A673 (cell line): ENCODE data around the gene HSPB1. TPM values are rescaled to one million over a fixed set of nuclear protein-coding genes. Genes with fewer than 3 reads are reported as not detected.
"Not testable (repeated sequence)": the region's sequence is repeated elsewhere in the genome, so short reads cannot be mapped to it uniquely, and the experiment has no call there.

ENCODE experiments used
- BruUV-seq: library from RNA; stranded (reverse); fragments of 400-500 nt; replicated peaks from 2 replicates; lab custom pipeline; 2021; lab: Mats Ljungman, UMichigan
- CTCF ChIA-PET: fragments of 300-600 bp; sonication (Branson Sonifier 250); formaldehyde crosslinking; loops from one replicate; lab custom pipeline; 2022; ENCODE audit warnings: antibody characterized with exemption; lab: Charles Lee
- POLR2A ChIA-PET: fragments of 300-600 bp; sonication (Branson Sonifier 250); formaldehyde crosslinking; loops from one replicate; lab custom pipeline; 2022; ENCODE audit warnings: antibody characterized with exemption; ENCODE audit not compliant: low non-redundant PET; lab: Charles Lee
- DNase-seq: peaks from one replicate; pipeline ENCODE4 v3.0.0-alpha.2; 2015; ENCODE audit warnings: low spot score
- H3K27ac ChIP-seq: fragments of 200-600 bp; sonication (generic); 2 replicates; pipeline ENCODE4 v1.5.1; 2016; ENCODE audit warnings: mixed run types, low read depth, mild to moderate bottlenecking, mixed read lengths, antibody characterized with exemption, low read length; ENCODE audit not compliant: poor library complexity, severe bottlenecking
- H3K27me3 ChIP-seq: fragments of 200-600 bp; sonication (generic); replicated peaks from 2 replicates; pipeline ENCODE4 v1.6.1; 2017; ENCODE audit warnings: mixed run types, low read depth, mild to moderate bottlenecking, mixed read lengths, antibody characterized with exemption, low read length; ENCODE audit not compliant: insufficient read depth, poor library complexity
- H3K36me3 ChIP-seq: fragments of 200-600 bp; sonication (generic); 2 replicates; pipeline ENCODE4 v1.6.1; 2016; ENCODE audit warnings: mixed run types, mild to moderate bottlenecking, mixed read lengths, antibody characterized with exemption, low read length; ENCODE audit not compliant: insufficient read depth, poor library complexity, severe bottlenecking
- H3K4me1 ChIP-seq: fragments of 200-600 bp; sonication (generic); 2 replicates; pipeline ENCODE4 v1.6.1; 2017; ENCODE audit warnings: mixed run types, mild to moderate bottlenecking, mixed read lengths, antibody characterized with exemption, low read length; ENCODE audit not compliant: insufficient read depth, poor library complexity, severe bottlenecking
- H3K4me3 ChIP-seq: fragments of 200-600 bp; sonication (generic); 2 replicates; pipeline ENCODE4 v1.5.1; 2016; ENCODE audit warnings: low read depth, mixed run types, mild to moderate bottlenecking, mixed read lengths, low read length; ENCODE audit not compliant: poor library complexity, severe bottlenecking
- H3K9me3 ChIP-seq: fragments of 200-600 bp; sonication (generic); 2 replicates; pipeline ENCODE4 v1.6.1; 2016; ENCODE audit warnings: mixed run types, low read depth, mild to moderate bottlenecking, mixed read lengths, antibody characterized with exemption, low read length; ENCODE audit not compliant: poor library complexity, severe bottlenecking
- EZH2 ChIP-seq: fragments of 200-600 bp; sonication (generic); IDR thresholded peaks from 2 replicates; pipeline ENCODE4 v1.6.1; 2017; ENCODE audit warnings: borderline replicate concordance, low read depth, mild to moderate bottlenecking, mixed read lengths, antibody characterized with exemption, low read length; ENCODE audit not compliant: poor library complexity, severe bottlenecking
- intact Hi-C: fragments of 100-400 bp; cut with micrococcal nuclease; formaldehyde crosslinking; loops from one replicate; pipeline ENCODE4 v1.10.0; 2022; ENCODE audit not compliant: unreplicated experiment
- total RNA-seq: library from RNA; stranded (reverse); gene quantifications from 2 replicates; pipeline ENCODE4 v1.2.3, GENCODE V29; 2021
- TF ChIP-seq, protein P1 (sequence below): fragments of 300-800, 200-600 bp; sonication (generic); conservative IDR thresholded peaks from 2 replicates; pipeline ENCODE4 v1.5.1; 2017; ENCODE audit warnings: low read depth, mild to moderate bottlenecking, antibody characterized with exemption, low read length, moderate library complexity, mixed read lengths

The HSPB1 gene
- total RNA-seq, 1 experiment from 2014 or later = 354 TPM

DNA sequence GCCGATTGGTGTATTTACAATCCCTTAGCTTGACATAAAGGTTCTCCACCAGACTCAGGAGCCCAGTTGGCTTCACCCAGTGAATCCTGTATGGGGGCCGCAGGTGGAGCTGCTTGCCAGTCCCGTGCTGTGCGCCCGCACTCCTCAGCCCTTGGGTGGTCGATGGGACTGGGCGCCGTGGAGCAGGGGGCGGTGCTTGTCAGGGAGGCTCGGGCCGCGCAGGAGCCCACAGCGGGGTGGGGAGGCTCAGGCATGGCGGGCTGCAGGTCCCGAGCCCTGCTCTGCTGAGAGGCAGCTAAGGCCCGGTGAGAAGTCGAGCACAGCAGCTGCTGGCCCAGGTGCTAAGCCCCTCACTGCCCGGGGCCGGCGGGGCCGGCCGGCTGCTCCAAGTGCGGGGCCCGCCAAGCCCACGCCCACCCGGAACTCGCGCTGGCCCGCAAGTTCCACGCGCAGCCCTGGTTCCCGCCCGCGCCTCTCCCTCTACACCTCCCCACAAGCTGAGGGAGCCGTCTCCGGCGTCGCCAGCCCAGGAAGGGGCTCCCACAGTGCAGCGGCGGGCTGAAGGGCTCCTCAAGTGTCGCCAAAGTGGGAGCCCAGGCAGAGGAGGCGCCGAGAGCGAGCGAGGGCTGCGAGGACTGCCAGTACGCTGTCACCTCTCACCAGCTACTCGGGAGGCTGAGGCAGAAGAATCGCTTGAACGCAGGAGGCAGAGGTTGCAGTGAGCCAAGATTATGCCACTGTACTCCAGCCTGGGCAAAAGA lies 7.0 kb downstream of the HSPB1 start:
- BruUV-seq, H3K36me3 ChIP-seq, H3K27me3 ChIP-seq, H3K9me3 ChIP-seq, intact Hi-C loops, DNase-seq, H3K4me3 ChIP-seq, H3K4me1 ChIP-seq, H3K27ac ChIP-seq: not testable (repeated sequence)
- ChIA-PET CTCF (interaction anchor here (0.8 kb wide), 1 partner anchor 15 kb away, joined by 3 read pairs; no protein-coding TSS in a partner anchor), POLR2A (interaction anchor here (0.5 kb wide), 1 partner anchor 11 kb away, joined by 6 read pairs; no protein-coding TSS in a partner anchor)

DNA sequence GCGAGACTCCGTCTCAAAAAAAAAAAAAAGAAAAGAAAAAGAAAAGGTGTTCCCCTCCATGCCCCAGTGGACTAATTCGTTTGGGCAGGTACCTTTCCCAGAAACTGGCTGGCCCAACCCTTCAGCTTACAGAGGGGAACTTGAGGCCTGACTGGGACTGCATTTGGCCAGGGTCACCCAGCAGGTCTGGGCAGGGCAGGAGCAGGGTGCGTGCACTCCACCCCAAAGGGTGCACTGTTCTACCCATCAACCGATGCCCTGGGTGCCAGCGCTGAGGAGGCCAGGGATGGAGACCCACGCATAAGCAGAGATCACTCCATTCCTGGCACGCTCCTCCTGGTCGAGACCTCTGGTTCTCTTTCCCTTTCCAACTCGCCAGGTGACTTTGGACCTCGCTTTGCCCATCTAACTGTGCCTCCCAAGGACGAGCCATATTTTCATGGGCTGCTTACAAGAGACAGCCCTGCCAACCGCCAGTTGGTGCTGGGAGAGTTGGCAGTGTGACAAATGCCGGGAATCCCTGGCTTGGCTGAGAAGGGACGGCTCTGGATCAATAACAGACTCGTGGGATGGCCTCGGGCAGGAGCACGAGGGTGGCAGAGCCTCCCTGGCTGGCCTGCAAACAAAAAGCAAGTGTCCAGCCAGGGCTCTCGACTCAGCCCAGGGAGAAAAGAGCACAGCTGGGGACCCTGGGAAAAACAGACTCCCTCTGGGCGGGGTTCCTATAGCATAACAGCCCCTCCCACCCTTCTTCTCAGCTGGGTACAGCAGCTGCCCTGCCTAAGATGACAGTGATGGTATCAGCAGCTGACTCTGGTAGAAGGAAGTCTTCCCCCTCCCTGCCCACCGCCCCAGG lies 7.9 kb downstream of the HSPB1 start:
- no peak for TF ChIP-seq EZH2
- TF ChIP-seq, protein P1, sequence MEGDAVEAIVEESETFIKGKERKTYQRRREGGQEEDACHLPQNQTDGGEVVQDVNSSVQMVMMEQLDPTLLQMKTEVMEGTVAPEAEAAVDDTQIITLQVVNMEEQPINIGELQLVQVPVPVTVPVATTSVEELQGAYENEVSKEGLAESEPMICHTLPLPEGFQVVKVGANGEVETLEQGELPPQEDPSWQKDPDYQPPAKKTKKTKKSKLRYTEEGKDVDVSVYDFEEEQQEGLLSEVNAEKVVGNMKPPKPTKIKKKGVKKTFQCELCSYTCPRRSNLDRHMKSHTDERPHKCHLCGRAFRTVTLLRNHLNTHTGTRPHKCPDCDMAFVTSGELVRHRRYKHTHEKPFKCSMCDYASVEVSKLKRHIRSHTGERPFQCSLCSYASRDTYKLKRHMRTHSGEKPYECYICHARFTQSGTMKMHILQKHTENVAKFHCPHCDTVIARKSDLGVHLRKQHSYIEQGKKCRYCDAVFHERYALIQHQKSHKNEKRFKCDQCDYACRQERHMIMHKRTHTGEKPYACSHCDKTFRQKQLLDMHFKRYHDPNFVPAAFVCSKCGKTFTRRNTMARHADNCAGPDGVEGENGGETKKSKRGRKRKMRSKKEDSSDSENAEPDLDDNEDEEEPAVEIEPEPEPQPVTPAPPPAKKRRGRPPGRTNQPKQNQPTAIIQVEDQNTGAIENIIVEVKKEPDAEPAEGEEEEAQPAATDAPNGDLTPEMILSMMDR = no peak
- Histone ChIP-seq H3K27ac (no peak overlapping the region), H3K4me3 (peak overlapping the region; percentile 7), H3K9me3 (no peaks in the 10 kb centered on the region), H3K36me3 (no peaks in the 10 kb centered on the region), H3K27me3 (no peaks in the 10 kb centered on the region), H3K4me1 (peaks cover 6% of the 10 kb centered on the region)
- ChIA-PET POLR2A (no interaction called here), CTCF (no interaction called here)
- DNase-seq = peak; percentile 58
- intact Hi-C loops = no loop called here
- no TSS peak for BruUV-seq

DNA sequence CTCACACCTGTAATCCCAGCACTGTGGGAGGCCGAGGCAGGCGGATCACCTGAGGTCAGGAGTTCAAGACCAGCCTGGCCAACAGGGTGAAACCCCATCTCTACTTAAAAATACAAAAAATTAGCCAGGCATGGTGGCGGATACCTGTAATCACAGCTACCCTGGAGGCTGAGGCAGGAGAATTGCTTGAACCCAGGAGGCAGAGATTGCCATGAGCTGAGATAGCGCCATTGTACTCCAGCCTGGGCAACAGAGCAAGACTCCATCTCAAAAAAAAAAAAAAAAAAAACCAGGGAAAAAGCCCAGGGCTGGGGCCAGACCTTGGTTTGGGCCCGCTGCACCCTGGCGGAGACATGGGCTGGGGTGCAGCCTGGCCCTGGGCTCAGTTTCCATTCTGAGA lies 9.4 kb downstream of the HSPB1 start:
- BruUV-seq, DNase-seq, H3K27me3 ChIP-seq, H3K27ac ChIP-seq, H3K4me1 ChIP-seq, H3K36me3 ChIP-seq, intact Hi-C loops, H3K4me3 ChIP-seq, H3K9me3 ChIP-seq, POLR2A ChIA-PET: not testable (repeated sequence)
- CTCF ChIA-PET = interaction anchor here (0.6 kb wide), 1 partner anchor 17 kb away, joined by 3 read pairs; no protein-coding TSS in a partner anchor
